DMS53 (cell line): ENCODE measurements around the gene SMPD3.

Experiments
- DNase-seq: peaks from one replicate; lab custom pipeline; 2025; lab: John Stamatoyannopoulos, UW

SMPD3 gene

DNA sequence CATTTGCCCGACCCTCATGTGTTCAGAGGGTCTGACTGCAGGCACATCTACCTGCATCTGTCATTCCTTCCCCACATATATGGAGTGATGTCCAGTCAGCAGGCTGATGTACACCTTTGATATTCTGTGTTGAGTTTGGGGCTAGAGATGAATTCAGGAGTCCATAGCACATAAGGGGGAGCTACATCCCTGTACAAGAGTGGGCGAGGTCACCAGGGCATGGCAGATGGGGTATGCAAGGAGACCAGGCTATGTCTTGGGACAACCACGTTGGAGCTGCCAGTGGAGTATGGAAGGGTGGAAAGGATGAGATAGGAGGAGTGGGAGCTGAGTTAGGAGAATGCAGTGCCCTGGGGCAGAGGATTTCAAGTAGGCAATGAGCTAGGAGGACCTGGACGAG is 15.0 kb downstream of the SMPD3 start:
- no peak for DNase-seq

DNA sequence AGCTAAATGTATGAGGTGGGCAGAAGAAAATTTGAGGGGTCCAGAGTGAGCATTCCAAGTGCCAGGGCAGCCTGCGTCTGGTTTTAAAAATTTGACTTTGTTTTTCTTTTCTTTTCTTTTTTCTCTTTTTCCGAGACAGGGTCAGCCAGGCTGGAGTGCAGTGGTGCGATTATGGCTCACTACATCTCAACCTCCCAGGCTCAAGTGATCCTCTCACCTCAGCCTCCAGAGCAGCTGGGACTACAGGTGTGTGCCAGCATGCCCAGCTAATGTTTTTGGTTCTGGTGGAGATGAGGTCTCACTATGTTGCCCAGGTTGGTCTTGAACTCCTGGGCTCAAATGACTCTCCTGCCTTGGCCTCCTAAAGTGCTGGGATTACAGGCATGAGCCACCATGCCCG is 15.6 kb downstream of the SMPD3 start:
- no peak for DNase-seq

DNA sequence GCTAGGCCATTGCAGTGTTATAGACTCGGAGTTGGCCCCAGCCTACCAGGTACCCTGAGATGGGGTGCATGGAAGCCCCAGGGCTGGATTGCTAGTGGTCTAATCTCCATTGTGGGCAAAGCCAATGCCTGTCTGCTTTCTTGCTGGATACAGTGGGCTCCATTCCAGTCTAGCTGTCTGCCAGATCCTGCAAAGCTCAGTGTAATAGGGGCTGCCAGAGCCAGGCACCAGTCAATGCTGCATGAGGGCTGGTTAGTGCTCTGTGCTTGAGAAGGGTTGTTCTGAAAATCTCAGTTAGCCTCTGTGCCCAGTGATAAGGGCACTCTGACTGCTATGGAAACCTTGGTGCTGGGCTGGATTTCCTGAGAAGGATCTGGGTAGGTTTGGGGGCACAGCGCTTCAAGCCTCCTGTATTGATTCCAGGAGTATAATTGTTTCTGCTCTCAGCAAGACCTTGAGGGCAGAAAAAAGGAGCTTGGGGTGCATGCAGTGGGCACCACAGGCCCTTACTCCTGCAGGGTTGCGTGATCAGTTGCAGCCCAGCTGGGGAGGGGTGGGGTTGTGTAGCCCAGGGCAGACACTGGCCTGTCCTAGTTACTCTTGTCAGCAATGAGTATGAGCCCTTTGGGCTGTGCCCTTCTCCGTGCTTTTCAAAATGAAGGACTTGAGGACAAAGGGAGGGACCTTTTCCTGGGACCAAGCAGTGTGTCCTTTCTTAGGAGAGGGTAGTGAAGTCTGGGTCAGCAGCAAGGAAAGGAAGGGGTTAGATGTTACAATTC is 19.0 kb downstream of the SMPD3 start:
- no peak for DNase-seq

DNA sequence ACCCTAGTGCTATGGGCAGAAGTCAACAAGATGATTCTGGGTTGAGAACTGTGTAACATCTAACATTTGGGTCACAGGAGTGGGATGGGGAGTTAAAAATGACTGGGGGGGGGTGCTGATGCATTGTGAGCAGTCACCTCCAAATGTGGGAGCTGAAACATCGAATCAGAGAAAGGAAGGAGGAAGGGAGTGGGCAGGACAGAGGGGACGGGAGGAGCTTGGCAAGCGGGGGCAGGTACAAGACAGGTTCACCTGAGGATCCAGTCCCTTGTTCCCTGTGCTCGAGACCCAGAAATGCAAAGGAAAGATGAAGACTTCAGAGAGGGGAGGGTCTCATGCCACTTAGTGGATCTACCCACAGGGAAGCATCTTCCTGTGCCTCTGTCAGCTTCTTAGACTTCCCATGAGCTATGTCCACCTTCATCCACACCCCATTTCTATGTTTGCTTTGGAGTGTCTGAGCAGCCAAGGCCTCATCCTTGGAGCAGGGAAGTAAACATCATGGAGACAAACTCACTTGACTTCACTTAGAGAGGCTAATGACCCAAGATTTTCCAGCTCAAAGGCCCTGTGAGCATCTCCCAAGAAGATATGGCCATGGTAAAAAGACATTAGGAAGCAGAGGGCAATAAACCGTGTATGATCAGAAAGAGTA is 20.5 kb downstream of the SMPD3 start:
- no peak for DNase-seq

DNA sequence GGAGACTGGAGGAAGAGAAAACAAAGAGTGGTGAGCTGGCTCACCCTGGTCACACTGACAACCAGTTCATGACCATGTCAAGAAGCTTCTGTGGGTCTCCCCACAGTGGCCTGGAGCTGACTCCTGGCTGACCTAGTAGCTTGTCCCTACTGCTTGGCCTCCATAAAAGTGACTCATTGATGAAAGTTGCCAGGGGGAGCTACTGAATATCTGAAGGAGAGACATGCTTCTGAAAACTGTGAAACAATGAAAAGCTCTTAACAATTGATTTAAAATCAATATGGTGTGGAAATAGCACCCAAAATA is 22.0 kb downstream of the SMPD3 start:
- peak; percentile 29 for DNase-seq

DNA sequence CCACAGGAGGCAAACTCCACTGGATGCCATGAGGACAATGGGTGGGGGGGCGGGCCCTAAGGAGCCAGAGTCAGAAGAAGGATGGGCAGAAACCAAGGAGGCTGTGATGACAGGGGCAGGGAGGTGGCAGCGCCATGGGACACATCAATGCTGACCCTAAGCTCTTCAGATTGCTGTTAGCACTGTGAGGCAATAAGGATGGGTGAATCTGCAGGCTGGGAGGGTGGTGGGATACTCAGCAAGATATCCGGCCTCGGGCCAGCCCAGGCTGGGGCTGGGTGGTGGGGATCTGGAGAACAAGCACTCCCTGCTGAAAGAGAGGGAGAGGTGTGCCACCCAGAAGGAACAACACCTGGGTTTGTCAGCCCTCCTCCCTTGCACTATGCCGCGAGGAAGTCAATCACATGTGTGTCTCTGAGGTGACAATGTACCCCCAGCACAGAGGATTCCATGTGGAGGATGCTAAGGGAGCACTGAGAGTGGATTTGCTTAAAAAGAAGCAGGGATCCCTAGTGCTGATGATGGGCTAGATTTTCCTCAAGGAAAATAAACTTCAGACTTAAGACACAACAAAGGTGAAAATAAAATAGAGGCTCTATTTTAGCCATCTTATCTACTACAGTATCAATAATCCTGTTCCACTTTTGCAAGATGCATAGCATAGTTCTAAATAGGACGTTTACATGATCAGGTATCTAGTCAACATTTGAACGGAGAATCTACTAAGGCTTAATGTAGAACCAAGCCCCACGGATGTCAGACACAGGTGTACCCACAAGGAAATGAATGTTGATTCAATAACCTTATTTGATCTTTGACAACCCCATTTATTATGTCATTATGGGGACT is 22.6 kb downstream of the SMPD3 start:
- DNase-seq, result no peak

DNA sequence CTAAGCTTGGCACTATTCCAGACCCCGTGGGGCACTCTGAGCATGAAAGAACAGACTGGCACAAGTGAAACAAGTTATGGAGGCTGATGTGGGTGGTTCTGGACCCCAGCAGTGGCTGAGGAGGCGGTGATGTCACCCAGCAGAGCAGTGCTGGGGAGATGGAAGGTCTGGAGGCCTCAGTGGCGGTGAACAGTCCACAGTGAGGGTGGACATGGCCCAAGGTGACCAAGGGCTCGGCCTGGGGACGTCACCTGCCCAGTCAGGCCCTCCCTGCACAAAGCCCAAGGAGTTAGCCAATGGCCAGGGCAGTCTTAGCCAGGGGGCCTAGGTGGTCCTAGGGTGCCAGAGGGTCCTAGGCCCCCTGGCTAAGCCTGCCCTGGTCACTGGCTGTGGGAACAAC is 24.5 kb downstream of the SMPD3 start:
- no peak for DNase-seq

DNA sequence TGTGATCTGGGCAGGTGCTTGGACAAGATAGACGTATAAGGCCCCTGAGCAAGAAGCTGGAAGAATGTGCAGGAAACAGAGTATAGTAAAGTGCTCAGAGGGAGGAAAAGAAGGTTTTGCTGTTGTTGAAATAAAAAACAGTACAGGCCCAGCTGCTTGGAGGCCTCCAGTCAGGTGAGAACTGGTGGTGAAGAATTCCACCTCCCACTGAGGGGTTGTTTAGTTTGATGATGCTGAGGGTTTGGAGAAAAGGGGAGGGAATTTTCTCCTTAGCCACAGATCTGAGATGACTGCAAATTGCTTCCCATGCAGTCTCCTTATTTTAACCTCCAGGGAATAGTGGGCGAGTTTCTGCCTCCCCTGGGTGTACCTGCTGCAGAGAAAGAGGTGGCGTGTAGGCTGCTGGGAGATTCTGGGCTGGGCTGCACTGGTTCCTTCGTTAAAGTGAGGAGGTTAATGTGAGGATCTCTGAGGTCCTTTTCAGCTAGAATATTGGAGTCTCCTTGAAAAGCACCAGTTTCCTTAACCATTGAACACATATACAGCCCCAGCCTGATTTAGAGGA is 25.8 kb downstream of the SMPD3 start:
- DNase-seq, result no peak

DNA sequence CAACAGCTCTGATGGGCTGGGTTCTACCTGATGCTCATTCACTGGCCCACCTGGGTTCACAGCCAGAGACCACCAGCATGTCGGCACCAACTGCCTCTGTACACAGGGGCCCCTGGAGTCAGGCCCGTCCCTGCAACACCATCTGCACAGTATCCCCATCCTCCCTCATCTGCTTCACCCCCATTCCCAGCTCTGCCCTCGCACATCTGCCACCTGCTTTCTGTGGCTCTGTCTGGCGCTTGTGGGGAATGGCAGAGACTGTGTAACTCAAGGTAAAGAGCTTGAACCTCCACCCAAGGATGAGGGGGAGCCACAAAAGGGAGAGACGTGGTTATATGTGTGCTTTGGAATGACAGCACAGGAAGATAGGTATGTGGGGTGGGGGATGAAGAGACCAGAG is 27.2 kb downstream of the SMPD3 start:
- DNase-seq, result no peak

DNA sequence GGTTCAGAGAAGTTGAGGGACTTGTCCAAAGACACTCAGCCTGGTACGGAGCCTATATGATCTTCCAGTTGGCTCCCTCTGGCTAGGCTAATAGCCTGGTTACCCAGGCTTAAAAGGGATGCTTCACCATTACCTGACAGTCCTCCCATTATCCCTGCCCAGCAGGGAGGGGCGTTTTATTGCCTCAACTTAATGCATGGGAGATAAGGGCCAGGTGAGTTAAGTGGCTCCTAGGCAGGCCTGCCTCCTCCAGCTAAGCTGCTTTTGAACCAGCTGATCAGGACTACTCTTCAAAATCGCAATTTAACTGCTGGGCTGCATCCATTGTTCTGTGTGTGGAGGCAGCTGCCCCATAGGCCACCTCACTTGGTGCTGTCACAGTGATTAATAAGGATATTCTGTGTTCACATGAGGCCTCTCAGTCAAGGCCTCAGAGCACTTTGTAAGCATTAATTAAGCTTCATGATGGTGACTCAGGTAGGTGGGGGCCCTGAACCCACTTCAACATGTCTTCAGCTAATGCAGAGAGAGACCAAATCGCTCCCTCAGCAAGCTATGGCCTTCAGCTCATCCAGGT is 27.9 kb downstream of the SMPD3 start:
- DNase-seq, result peak; percentile 68

DNA sequence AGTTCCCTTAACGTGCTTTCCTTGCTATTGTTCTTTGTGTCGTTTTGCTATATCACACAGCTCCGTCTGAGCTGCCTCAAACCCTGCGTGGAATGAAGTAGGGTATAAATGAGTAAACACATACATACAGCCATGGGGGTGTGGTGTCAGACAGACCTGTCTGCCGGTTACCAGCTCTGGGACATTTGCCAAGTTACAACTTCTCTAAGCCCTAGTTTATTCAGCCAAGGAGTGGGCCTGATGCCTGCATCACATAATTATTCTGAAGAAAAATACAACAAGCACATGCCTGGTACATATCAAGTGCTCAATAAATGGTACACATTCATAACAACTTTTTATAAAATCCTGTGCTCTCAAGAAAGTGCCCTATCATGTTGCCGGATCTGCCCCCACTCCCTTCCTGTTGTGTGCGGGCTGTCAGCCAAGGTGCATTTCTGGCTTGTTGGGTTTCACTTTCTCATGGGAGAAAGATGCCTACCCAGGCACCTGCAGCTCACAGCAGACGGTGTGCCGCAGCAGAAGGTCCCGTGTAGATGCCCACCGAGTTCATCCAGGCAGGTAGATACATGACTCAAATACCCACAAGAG is 30.5 kb downstream of the SMPD3 start:
- DNase-seq, result peak; percentile 86

DNA sequence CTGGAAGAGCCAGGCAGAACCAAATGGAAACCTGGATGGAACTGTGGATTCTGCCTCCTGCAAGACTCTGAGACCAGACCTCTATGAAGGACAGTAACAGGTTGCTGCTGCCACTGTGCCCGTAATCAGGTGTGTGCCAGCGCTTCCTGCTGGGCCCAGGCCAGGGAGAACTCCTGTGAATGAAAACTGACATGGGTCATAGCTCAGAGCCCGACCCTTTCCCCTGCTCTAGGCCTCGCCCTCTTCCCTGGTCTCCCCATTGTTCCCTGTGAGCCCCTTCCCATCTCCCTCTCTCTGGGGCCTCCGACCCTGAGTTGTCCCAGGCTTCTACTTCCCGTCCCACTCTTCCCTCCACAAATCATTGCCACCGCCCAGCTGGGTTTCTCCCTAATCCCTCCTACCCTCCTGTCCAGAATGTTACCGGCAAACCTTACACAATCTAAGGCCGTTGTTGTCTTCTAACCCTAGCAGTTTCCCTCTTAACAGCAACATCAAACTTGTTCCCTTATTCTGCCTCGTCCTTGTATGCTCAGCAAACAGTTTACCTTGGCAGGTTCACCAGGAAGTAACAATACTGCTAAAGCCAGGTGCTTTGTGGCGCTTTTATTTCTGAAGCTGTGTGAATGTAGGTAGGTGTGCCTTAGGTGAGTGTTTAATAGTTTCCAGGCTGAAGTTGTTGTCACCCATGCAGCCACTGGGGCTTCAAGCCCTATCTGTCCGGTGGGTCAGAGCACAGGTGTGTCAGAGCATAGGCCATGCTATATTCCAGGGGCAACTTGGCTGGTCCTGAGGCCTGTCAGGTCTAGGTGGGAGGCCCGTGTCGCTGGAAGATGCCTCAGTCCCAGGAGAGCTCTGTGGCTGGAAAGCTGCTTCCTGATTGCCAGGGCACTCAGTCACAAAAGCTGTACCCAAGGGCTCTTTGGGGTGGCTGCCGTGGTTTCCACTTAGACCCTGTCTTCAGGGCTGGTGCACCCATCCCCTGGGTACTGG is 32.0 kb downstream of the SMPD3 start:
- peak; percentile 94 for DNase-seq

DNA sequence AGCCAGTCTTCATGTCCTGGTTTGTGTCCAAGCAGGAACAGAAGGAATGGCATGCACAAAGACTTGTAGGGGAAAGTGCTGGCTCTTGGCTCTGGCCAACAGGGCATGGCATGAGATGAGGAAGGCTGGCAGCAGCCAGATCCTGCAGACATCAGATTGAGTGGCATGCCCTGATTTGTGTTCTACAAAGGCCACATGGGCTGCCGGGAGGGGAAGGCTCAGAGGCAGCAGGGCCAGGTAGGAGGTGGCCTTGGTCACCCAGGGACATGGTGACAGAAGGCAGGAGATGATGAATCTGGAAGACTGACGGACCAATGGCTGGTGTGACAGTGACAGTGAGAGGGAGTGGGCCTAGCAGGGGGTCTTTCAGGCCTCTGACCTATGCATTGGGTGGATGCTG is 33.7 kb downstream of the SMPD3 start:
- DNase-seq, result no peak

DNA sequence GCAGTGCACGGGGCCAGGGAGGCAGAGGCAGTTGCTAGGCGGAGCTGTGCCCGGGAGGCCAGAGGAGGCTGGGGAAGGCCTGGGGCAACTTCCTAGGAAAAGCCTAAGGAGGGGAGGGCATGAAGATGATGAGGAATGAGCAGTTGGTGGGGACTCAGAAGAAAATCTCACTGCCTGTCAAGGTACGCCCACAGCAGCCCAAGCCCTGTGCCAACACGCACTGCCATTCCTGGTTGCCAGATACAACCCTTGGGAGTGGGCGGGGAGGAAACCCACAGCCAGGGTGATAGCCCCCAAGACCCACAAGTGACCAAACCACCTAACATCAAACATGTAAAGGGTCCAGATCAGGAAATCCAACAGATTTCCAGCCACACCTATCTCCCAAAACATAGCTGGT is 36.2 kb downstream of the SMPD3 start:
- no peak for DNase-seq

DNA sequence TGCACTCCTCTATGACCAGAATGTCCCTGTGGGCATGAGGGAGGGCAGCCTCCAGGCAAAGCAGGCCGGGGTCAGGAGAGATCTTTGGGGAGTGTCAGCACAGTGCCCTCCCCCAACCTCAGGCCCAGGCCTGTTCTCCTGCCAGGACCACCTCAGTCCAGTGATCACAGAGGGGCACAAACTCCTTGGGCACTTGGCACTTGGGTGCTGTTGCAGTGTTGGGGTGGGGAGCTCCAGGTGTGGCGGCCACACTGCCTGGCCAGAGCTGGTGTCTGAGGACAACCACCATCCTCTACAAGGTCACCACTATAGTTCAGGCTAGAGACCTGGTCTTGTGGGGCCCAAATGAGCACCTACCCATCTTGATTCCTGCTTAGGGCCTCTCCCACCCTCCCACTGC is 37.2 kb downstream of the SMPD3 start:
- no peak for DNase-seq

DNA sequence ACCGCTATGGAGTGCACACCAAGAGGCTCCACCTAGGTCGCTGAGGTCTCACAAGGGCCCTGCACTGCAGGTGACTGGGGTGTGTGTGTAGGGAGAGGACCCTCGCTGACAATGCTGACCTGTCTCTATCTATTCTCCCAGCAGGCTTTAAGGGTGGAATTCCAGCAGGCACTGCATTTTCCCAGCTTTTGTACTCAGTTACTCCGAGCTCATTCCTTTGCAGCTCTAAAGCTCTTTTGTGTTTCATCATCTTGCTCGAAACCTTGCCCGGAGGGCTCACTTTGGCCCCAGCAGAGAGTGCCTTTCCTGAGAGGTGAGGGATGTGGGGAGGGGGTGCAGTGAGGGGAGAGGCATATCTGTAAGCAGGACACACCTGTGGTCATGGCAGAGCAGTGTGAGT is 39.3 kb downstream of the SMPD3 start:
- no peak for DNase-seq

DNA sequence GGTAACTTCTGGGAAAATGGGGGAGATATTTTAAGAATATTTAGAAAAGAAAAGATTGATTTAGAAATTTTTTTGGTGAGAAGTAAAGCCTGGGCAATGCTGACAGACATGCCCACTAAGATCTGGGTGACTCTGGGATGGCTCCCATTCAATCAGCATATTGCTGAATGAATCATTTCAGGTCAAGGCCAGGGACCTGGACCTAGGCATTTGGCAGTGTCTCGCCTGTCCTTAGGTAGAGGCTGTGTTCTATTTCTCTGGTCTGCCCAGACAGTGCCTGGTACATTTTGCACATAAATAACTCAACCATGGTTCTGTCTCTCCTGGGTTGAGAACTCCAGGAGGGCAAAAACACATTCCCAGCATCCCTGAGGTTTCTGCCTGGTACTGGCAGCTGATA is 39.9 kb downstream of the SMPD3 start:
- DNase-seq, result no peak

DNA sequence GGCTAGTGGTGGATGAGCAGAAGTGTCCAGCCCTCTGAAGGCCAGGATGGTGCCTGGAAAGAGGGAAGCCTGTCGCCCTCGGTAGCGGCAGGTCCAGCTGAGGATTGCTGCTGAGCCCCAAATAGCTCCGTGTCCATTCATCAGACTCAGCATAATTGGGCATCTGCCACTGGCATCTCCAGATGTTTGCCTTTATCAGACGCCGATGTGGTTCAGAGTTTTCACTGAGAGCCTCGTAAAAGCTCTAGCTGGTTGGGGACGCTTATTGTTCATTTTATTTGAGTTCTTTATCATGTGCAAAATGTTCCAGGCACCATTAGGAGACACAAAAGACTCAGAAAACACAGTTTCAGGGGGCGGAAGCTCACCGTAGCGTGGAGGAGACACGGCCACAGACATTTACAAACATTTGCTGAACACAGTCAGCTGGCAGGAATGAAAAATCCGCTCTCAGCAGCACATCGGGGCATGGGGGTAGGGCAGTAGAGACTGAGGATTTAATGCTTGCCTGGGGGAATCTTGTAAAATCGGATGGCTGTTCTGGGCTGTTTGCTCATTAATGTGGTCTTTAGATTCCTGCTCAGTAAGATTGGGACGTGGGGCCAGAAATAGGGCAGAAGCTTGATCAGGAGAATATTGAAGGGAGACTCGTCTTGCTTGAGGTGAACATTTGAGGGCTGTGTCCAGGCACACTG is 41.7 kb downstream of the SMPD3 start:
- peak; percentile 47 for DNase-seq

DNA sequence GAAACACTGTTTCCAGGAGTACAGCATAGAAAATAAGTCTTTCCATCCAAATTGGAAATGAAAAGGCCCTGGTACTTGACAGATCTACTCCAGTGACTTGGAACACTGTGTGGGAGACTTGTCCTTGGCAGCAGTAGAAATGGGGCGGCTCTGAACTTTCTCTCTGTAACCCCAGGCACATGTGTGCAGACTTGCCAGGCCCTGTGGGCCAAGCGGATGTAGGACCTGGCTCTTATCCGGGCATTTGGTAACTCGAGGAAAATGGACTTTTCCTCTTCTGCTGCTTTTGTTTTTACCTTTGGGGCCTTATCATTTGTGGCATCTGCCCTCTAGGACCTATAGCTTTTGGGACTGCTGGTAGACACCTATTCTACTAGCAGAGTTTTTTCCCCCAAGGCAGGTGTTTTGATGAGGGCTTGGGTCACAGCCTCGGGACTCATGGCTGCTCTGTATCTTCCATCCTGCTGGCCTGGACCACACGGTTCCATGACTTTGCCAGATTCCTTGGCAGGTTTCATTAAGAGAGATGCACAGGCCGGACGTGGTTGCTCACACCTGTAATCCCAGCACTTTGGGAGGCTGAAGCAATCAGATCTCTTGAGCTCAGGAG is 43.5 kb downstream of the SMPD3 start:
- DNase-seq, result no peak

DNA sequence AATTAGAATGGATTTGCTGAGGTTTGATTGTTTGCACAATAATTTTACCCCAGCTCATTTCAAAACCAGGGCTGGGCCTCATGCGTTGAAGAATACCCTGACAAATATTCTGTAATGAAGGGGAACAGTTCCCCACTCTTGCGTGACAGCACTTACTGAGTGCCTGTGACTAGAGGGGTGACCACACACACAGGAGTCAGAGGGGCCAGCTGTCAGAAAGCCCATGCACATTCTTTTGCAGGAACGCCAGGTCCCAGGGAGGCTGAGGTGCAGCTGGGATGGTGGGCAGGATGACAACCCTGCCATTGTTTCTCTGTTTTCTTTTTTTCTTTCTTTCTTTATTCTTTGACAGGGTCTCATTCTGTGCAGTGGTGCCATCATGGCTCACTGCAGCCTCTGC is 44.6 kb downstream of the SMPD3 start:
- no peak for DNase-seq
